ENCODE results near the gene MACROD1. TPM values are rescaled to one million over a fixed set of nuclear protein-coding genes. Genes with fewer than 3 reads are reported as not detected.

MACROD1 gene
- total and polyA plus RNA-seq, 12 donors, result 5.5 to 62.9 (median 26.8) TPM

DNA sequence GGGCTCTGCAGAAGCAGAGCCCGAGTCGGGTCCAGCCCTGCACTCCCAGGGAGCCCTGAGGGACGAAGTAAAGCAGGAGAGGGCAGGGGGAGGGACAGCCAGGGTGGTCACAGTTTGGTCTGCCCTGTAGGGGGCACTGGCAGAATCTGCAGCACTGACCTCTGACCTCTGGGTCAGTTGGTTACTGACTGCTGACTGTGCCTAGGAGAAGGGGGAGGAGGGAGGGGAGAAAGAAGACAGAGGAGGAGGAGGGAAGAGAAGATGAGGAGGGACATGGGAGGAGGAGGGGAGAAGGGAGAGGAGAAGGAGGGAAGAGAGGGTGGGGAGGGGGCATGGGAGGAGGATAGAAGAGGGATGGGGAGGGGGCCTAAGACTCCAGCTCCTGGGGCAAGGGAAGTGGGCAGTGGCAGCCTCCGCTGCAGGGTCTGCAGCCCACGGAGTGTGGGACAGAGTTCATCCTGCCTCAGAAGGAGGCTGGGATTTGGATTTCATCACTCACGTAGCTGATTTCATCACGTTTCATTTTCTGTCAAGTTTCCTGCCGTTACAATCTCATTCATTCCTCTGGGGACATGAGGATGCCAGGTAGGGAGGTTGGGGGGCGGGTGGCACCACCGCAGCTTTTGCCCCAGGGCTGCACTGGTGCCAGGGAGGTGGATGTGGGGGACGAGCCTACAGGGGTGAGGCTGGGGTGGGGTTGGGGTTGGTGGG, 75.0 kb downstream of the MACROD1 start:
- intact Hi-C loops (cut with DNase I), result no loop called here
- TF ChIP-seq POLR2A (IDR thresholded peaks at IDR 0.05), result no peak
- TF ChIP-seq, protein P1, sequence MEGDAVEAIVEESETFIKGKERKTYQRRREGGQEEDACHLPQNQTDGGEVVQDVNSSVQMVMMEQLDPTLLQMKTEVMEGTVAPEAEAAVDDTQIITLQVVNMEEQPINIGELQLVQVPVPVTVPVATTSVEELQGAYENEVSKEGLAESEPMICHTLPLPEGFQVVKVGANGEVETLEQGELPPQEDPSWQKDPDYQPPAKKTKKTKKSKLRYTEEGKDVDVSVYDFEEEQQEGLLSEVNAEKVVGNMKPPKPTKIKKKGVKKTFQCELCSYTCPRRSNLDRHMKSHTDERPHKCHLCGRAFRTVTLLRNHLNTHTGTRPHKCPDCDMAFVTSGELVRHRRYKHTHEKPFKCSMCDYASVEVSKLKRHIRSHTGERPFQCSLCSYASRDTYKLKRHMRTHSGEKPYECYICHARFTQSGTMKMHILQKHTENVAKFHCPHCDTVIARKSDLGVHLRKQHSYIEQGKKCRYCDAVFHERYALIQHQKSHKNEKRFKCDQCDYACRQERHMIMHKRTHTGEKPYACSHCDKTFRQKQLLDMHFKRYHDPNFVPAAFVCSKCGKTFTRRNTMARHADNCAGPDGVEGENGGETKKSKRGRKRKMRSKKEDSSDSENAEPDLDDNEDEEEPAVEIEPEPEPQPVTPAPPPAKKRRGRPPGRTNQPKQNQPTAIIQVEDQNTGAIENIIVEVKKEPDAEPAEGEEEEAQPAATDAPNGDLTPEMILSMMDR (IDR thresholded peaks at IDR 0.05), result no peak
- Histone ChIP-seq H3K36me3 (replicated peaks in 1 of 2) (no peaks in the 10 kb centered on the region), H3K4me1 (replicated peaks in 1 of 2) (peaks cover 8 to 23% of the 10 kb centered on the region in 2 donors), H3K27ac (no peak overlapping the region), H3K27me3 (no peaks in the 10 kb centered on the region), H3K9me3 (replicated peaks in 1 of 3) (no peaks in the 10 kb centered on the region), H3K4me3 (no peak overlapping the region)
- 49 to 73% (median 70%) methylated on average over 6 to 11 of the region's 11 CpGs for WGBS, 4 donors
- DNase-seq, result no peak

DNA sequence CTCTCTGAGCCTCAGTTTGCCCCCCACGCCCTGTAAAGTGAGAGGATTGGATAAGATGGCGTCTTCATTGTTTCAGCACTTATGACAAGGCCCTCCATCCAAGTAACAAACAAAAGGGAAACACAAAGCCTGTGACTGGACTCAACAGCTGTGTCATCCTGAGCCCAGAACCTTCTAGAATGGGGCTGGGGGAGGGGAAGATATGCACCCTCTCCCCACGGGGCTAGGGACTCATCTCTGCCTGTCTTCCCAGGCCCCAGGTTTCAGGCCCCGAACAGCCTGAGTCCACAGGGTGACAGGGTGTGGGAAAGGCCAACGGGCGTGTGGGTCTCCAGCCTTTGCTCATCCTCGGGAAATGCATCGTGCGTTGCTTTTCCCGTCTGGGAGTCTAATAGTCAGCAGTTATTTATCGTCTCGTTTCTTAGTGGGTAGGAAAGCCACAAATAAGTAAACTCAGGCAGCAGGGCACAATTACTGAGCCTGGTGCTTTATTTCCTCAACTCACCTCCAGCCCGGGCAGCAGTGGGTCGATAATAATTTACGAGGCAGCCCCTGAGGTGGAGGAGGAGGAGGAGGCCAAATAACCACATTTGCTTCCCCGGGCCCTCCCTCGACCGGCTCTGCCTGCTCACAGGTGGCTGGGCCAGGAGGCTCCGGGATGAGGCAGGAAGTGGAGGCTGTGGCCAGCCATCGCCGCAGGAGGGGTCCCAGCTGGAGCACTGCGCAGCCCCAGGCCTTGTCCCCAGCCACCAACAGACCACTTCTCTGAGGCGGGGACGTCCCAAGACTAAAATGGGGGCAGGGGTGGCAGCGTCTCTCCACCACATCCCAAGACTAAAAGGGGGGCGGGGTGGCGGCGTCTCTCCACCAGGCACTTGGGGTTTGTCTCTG, 75.8 kb downstream of the MACROD1 start:
- peaks cover 8 to 23% of the 10 kb centered on the region in 2 donors for H3K4me1 ChIP-seq (replicated peaks in 1 of 2)
- WGBS, 4 donors, result 81 to 87% (median 85%) methylated on average over 19 to 28 of the region's 28 CpGs

DNA sequence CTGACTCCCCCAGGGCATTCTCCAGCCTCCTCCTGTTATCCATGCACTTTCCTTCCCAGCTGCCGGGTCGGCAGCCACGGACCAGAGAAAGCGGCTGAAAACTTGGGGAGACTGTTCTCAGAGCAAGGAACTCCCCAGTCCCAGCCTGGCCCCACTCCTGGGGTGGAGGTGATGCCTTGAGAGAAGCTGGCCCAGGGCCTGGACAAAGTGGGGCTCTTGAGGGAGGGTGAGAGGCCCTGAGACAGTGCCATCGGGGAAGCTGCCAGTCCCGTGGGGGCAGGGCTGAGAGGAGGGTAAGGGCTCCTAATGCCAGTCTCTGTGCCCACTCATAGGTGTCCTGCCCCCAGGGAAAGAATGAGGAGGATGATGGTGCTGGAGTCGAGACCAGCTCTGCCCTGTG, 76.4 kb downstream of the MACROD1 start:
- no peak for DNase-seq
- Histone ChIP-seq H3K36me3 (replicated peaks in 1 of 2) (no peaks in the 10 kb centered on the region), H3K27me3 (no peaks in the 10 kb centered on the region), H3K9me3 (replicated peaks in 1 of 3) (no peaks in the 10 kb centered on the region), H3K4me1 (replicated peaks in 1 of 2) (peaks cover 8 to 17% of the 10 kb centered on the region in 2 donors), H3K27ac (peak overlapping the region in 1 of 5 donors; percentile 44), H3K4me3 (no peak overlapping the region)
- 84 to 89% (median 88%) methylated on average over 6 to 7 of the region's 7 CpGs for WGBS, 4 donors
- intact Hi-C loops (cut with DNase I), result no loop called here
- TF ChIP-seq, protein P1 (IDR thresholded peaks at IDR 0.05), result no peak
- no peak for TF ChIP-seq POLR2A (IDR thresholded peaks at IDR 0.05)

More for the DNA sequence above, 75.8 kb downstream of the MACROD1 start:
- Histone ChIP-seq H3K27ac (peak overlapping the region in 1 of 5 donors; percentile 44), H3K36me3 (replicated peaks in 1 of 2) (no peaks in the 10 kb centered on the region), H3K9me3 (replicated peaks in 1 of 3) (no peaks in the 10 kb centered on the region), H3K4me3 (no peak overlapping the region), H3K27me3 (no peaks in the 10 kb centered on the region)
- no peak for TF ChIP-seq POLR2A (IDR thresholded peaks at IDR 0.05)
- TF ChIP-seq, protein P1 (IDR thresholded peaks at IDR 0.05), result no peak
- intact Hi-C loops (cut with DNase I), result no loop called here
- DNase-seq, result no peak

DNA sequence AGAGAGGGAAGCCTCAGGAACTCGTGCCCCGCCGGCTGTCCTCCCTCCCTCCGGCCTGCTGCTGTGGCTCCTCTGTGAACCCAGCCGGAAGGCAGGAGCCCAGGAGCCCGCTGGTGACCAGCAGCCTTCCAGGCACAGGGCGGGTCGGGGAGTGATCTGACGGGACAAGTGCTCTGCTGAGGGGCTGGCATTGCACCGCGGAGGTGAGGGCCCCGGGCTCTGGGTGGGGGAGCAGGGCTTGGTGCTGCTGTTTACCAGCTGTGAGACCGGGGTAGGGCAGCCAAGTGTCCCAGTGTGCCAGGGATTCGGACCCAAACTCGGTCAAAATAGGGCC, 76.9 kb downstream of the MACROD1 start:
- H3K4me3 ChIP-seq, result no peak overlapping the region
- H3K9me3 ChIP-seq (replicated peaks in 1 of 3), result no peaks in the 10 kb centered on the region
- H3K27me3 ChIP-seq, result no peaks in the 10 kb centered on the region
- peak overlapping the region in 1 of 5 donors; percentile 44 for H3K27ac ChIP-seq
- peak in 1 of 7 donors; percentile 66 for DNase-seq
- H3K4me1 ChIP-seq (replicated peaks in 1 of 2), result peaks cover 6 to 12% of the 10 kb centered on the region in 2 donors
- intact Hi-C loops (cut with DNase I), result no loop called here
- WGBS, 4 donors, result 91 to 93% (median 92%) methylated on average over 3 to 15 of the region's 15 CpGs
- TF ChIP-seq POLR2A (IDR thresholded peaks at IDR 0.05), result no peak
- TF ChIP-seq, protein P1 (IDR thresholded peaks at IDR 0.05), result no peak
- no peaks in the 10 kb centered on the region for H3K36me3 ChIP-seq (replicated peaks in 1 of 2)

Data from adrenal gland (tissue), 12 donors.